ENCODE results near the gene RUNX3. TPM values are rescaled to one million over a fixed set of nuclear protein-coding genes. Genes with fewer than 3 reads are reported as not detected.
"Not testable (repeated sequence)": the region's sequence is repeated elsewhere in the genome, so short reads cannot be mapped to it uniquely, and the experiment has no call there.

Gene RUNX3
- 10.7 and 13.4 TPM in 2 replicates for total RNA-seq (2014; rRNA removed; shearing (Covaris generic))
- polyA plus RNA-seq (2015; cell fraction: cytosol; rRNA removed) = 115 and 128 TPM in 2 replicates
- polyA plus RNA-seq (2015; cell fraction: nucleus; rRNA removed) = 31.2 and 34.5 TPM in 2 replicates

DNA sequence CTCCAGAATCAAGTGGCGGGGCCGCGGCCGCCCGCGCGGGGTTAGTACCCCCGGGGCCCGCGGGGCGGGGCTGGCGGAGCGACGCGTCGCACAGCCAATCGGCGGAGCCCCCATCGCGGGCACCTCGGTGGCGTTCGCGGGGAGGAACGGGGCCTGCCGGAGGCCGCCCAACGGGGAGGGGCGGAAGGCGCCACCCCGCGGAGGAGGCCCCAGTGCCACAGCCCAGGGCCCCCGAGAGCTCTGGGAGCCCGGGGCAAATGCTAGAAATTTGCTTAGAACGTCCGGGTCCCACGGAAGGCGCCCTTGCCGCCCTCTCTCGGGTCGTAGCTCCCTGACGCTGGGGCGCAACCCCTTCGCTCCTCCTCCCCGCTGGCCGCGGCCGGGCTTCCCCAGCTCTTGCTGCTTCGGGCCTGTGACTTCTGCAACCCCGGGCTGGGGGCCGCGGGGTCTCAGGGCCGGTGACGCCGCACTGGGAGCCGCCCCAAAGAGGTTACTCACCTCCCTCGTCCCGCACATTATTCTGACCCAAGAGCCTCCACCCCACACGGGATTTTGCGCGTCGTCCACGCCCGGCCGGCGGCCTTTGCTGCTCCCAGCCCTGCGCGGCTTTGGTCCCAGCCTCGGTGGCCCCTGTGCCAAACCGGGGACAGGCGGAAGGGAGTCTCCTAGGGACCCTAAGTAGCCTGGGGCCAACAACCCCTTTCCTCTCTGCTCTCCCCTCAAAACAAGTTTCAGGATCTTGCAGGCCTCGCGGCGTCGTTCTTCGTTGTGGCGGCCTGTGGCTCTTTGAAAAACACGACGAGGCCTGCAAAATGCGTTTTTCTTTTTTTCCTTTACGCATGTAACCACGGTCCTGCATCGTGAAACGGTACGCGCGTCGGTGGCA is at the start of gene RUNX3:
RUNX3 (minus strand) TSS at position 17 of the 886 bp plus-strand sequence. CDS start 408 bp downstream, outside the sequence.
- in situ Hi-C loops (cut with HindIII; ENCODE audit: low pct_unique_long_range_greater_than_20kb, low sequenced_read_pairs) = no loop called here

DNA sequence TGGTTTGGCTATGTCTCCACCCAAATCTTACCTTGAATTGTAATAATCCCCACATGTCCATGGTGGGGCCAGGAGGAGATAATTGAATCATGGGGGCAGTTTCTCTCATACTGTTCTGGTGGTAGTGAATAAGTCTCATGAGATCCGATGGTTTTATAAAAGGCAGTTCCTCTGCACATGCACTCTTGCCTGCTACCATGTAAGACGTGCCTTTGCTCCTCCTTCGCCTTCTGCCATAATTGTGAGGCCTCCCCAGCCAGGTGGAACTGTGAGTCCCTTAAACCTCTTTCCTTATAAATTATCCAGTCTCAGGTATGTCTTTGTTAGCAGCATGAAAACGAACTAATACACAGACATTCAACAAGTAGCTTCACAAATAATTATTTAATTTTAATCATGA is 49.2 kb upstream of the RUNX3 start:
- DNase-seq (ENCODE audit: low read depth, low spot score); in situ Hi-C loops (cut with HindIII; ENCODE audit: low pct_unique_long_range_greater_than_20kb, low sequenced_read_pairs): not testable (repeated sequence)

More for the DNA sequence above, at the start of gene RUNX3:
- DNase-seq (ENCODE audit: low read depth, low spot score) = peak; percentile 78

DNA sequence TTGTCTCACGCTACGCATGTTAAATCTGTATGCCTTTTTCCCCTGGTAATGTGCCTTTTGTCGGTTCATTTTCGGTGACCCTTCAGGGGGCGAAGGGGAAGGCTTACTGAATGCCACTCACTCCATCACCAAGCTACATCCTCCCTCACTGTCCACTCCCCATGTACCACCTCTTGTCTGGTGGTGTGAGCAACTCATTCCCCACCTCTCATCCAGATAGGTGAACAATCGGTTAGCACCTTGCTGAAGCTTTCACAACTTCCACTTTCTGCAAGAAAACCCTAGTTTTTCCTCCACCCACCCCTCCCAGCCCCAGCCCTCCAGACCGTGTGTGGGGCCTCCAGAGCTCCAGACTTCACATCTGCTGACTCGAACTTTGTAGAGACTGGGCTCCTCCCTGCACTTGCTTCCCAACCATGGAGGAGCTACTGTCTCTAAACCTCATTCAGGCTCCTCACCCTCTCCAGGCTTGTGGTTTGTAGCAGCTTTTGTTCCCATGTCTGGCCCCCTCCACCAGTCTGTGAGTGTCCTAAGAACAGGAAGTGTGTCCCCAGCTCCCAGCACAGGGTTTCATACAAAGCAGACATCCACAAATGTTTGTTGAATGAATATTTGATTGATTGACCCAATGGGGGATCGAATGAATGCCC is 48.4 kb upstream of the RUNX3 start:
- no peak for DNase-seq (ENCODE audit: low read depth, low spot score)
- in situ Hi-C loops (cut with HindIII; ENCODE audit: low pct_unique_long_range_greater_than_20kb, low sequenced_read_pairs) = no loop called here

DNA sequence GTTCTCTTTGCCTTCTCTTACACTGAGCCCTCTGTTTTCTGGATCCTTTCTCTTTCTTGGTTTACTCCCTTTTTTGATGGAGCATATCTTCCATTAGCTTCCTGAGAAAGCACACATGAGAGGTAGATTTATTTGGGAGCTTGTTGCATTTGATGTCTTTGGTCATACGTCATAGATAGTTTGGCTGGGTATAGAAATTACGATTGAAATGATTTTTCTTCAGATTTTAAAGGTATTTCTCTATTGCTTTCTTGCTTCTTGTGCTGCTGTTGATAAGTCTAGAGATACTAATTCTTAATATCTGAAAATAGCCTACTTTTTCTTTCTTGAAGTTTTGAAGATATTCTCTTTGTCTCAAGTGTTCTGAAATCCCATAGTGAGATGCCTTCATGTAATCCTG is 45.3 kb upstream of the RUNX3 start:
- in situ Hi-C loops (cut with HindIII; ENCODE audit: low pct_unique_long_range_greater_than_20kb, low sequenced_read_pairs) = no loop called here
- DNase-seq (ENCODE audit: low read depth, low spot score) = no peak

DNA sequence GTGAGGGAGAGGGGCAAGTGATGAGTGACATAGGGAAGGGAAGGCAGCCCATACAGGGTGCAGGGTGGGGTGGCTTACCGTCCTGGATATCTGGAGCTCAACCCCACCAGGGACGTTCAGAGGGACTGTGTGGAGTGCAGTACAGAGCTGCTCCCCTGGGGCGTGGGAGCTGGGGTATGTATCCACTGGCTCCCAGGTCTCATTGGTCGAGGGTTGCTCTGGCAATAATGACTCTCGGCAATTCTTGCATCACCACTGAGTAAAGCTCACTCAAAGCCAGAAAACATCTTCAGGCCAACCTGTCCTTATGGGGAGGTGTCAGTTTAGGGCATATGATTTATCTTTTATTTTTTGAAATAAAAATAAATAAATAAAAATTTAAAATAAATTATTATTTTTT is 43.2 kb upstream of the RUNX3 start:
- no peak for DNase-seq (ENCODE audit: low read depth, low spot score)
- in situ Hi-C loops (cut with HindIII; ENCODE audit: low pct_unique_long_range_greater_than_20kb, low sequenced_read_pairs) = no loop called here

DNA sequence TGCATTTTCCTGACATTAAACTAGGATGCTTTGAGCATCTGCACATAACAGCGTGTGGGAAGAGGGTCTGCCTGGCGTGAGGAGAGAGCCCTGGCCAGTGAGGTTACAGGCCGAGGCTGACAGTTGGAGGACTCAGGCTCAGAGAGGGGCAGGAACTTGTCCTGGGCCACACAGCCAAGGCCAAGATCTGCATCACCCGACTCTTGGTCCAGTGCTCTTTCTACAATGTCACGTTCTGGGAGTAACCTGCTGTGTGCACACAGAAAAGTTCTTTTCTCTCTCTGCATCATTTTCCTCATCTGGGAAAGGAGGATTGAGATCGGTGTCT is 42.8 kb upstream of the RUNX3 start:
- in situ Hi-C loops (cut with HindIII; ENCODE audit: low pct_unique_long_range_greater_than_20kb, low sequenced_read_pairs) = no loop called here
- no peak for DNase-seq (ENCODE audit: low read depth, low spot score)

DNA sequence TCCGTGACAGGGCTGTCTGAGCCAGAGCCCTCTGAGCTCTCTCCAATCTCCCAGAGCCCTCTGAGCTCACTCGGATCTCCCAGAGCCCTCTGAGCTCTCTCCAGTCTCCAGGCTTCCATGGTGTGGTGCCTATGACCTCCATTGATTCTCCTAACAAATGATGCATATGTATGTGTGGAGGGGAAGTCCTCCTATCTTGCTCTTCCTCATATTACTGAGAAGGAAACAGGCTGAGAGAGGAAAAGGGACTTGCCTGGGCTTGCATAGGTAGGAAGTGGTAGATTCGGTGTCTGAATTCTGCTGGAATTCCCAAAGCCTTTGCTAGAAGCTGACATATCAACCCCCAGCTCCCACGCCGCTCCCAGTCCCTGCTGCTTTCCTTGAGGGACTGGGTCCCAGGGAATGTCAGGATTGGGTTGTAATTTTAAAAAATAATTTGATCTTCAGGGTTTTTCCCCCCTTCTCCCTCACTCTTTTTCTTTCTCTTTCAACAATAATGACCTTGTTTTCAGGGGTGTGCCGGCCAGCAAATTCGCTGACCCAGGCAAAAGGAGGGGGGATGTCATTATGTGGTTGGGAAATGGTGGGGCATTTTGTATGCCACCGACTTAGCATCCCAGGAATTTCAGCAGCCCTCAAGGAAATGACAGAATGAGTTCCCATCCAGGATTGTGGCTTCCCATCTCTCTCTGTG is 42.3 kb upstream of the RUNX3 start:
- in situ Hi-C loops (cut with HindIII; ENCODE audit: low pct_unique_long_range_greater_than_20kb, low sequenced_read_pairs) = no loop called here
- no peak for DNase-seq (ENCODE audit: low read depth, low spot score)

DNA sequence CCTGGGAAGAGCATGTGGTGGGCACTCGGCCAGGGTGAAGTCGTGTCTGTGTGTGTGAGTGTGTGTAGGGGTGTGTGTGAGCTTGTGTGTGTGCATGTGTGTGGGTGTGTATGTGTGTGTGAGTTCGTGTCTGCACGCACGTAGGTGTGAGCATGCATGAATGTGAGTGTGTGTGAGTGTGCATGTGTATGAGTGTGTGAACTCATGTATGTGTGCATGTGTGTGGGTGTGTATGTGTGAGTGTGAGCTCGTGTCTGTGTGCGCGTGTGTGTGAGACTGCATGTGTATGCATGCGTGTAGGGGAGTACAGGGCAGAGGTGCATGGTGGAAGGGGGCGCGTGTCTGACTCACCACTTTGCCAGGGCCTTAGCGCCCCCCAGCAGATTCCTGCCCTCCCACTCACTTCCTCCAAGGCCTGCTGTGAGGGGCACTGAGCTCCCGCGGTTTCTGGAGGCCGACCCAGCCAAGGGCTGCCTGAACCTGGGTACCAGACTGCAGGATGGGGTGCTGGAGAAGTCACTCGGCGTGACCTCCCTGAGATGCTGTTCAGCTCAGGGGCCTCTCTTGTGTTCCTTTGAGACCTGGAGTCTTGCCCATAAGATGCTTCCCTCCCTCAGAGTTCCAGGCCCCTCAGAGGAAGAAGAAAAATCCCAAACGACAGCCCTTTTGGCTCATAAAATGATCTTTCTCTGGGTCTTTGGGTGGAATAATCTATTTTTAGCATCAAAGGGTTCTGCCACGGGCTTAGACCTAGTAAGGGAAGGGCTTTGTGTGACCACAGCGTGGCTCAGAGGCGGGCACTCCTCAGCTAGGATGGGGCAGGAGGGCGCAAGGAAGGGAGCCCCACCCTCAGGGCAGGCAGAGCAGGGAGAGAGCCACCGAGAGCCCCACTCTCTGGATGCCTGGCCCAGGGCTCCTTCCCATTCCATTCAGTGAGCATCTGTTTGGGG is 41.1 kb upstream of the RUNX3 start:
- in situ Hi-C loops (cut with HindIII; ENCODE audit: low pct_unique_long_range_greater_than_20kb, low sequenced_read_pairs) = no loop called here
- DNase-seq (ENCODE audit: low read depth, low spot score) = no peak

DNA sequence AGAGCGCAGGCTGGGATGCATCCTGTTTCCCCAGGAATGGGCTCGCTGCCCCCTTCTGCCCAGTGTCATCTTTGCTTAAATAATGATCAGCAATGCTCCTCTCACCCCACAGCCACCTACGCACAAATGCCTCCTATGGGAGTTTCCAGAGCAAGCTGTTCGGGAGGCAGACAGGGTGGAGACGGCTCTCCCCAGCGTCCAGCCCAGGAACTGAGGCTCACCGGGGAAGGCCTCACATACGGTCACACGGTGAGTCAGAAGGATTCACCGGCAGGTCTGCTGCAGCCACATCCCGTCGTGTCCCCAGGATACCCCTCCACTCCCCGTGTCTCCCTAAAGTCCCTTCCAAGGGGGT is 40.3 kb upstream of the RUNX3 start:
- DNase-seq (ENCODE audit: low read depth, low spot score) = no peak
- in situ Hi-C loops (cut with HindIII; ENCODE audit: low pct_unique_long_range_greater_than_20kb, low sequenced_read_pairs) = no loop called here

DNA sequence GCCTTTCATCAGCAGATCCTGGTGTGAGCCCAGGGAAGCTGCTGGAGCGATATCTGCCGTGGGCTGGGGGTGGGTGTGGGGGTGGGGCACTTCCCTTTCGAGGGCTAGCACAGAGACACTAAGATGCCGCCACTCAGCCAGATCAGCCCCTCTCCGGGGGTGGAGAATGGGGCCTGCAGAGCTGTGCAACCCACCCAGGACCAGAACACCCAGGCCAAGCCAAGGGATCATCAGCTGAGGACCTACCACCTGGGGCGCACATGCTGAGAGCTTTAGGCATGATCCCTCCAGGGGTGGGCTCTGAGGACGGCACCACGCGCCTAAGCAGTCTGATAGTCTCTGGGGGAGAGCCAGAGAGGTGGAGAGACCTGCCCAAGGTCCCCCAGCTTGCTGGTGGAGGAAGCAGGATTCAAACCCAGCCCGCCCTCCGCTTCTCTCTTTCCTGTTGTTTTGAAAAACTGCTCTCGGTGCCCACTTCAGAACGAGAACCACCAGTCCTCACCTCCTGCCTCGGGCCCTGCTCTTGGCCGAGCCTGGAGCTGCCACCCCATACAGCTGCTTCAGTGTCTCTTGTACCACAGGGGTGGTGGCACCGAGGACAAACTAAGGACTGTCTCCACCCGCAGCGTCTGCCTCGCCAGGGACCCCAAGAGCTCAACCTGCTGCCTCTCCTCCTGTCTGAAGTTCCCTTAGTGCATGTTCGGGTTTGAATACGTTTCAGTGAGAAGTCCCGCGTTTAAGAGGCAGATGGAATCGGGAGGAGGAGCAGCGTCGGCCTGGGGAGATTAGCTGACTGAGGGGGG is 39.7 kb upstream of the RUNX3 start:
- no peak for DNase-seq (ENCODE audit: low read depth, low spot score)
- in situ Hi-C loops (cut with HindIII; ENCODE audit: low pct_unique_long_range_greater_than_20kb, low sequenced_read_pairs) = no loop called here

DNA sequence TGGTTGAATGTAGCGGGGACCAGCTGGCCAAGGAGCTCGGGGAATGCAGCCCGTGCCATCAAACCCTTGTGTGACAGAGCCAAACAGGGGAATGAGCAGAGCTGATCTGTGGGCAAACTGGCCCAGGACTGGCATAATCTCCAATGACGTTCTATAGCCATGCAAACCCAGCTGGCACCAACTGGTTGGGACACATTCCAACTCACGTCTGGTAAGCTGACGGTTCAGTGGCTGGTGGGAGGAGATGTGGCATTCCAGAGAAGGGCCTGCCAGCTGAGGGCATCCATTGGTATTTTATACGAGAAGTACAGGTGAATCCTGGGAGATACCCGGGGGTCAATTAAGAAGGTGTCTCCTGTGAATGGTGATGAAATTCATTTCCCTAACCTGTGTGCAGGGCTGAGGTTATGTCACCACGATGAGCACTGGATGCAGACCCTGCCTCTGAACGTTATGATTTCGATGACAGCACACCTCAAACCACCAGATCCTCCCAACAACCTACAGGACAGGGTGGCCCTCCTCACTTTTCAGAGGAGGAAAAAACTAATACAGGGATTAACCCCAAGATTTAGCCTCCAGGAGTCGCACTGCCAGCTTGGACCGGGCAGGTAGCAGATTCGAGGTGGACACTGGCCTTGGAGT is 39.0 kb upstream of the RUNX3 start:
- no peak for DNase-seq (ENCODE audit: low read depth, low spot score)
- in situ Hi-C loops (cut with HindIII; ENCODE audit: low pct_unique_long_range_greater_than_20kb, low sequenced_read_pairs) = no loop called here

DNA sequence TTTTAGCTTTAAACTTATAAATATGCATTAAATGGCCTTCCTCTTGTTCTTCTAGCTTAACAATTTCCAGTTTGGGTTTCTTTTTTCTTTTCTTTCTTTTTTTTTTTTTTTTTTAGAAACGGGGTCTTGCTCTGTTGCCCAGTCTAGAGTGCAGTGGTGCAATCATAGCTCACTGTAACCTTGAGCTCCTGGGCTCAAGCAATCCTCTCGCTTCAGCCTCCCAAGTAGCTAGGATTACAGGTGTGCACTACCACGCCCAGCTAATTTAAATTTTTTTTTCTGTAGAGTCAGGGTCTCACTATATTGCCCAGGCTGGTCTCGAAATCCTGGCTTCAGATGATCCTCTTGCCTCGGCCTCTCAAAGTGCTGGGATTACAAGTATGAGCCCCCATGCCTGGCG is 37.9 kb upstream of the RUNX3 start:
- in situ Hi-C loops (cut with HindIII; ENCODE audit: low pct_unique_long_range_greater_than_20kb, low sequenced_read_pairs) = no loop called here

DNA sequence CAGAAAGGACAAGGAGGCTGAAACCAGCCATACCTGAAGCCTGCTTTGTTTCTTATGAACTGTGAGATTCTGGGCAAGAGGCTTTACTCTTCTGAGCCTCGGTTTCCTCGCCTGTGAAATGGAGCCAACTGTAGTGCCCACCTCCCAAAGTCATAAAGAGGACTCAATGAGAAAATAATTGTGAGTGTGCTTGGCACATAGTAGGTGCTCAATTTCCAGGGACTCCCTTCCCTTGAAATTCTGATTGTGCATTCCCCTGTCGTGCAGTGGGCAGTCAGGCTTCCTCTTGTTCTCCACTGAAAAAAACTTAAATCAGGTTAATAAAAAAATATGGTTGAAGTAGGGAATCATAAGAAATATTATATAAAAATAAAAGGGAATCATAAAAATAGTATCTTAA is 37.5 kb upstream of the RUNX3 start:
- in situ Hi-C loops (cut with HindIII; ENCODE audit: low pct_unique_long_range_greater_than_20kb, low sequenced_read_pairs) = no loop called here
- DNase-seq (ENCODE audit: low read depth, low spot score) = no peak

More for the DNA sequence above, 37.9 kb upstream of the RUNX3 start:
- no peak for DNase-seq (ENCODE audit: low read depth, low spot score)

DNA sequence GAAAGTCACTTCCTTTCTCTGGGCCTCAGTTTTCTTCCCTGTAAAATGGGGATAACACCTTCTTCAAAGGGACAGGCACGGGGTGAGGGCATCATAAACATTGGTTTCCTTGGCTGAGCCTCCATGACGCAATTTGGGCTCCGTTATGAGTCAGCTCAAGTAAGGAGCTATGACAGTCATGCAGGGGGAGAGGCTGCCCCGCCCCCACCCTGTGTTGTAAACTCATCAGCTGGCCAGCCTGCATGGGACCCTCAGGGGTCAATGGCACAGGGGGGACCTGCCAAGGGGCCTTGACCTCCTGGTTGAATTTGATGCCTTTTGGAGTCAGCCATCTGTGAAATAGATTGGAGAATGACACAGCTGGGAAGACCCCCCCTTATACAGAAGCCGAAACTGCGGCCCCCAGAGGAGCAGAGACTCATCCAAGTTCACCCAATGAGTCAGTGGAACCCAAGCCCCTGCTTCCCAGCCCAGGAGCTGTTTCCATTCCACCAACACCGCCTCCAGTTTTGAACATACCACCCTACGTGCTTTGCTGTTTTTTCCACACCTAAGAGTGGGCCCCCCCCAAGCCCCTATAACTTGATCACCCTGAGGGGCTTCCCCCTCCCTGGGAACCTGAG is 36.8 kb upstream of the RUNX3 start:
- peak; percentile 27 for DNase-seq (ENCODE audit: low read depth, low spot score)
- in situ Hi-C loops (cut with HindIII; ENCODE audit: low pct_unique_long_range_greater_than_20kb, low sequenced_read_pairs) = no loop called here

DNA sequence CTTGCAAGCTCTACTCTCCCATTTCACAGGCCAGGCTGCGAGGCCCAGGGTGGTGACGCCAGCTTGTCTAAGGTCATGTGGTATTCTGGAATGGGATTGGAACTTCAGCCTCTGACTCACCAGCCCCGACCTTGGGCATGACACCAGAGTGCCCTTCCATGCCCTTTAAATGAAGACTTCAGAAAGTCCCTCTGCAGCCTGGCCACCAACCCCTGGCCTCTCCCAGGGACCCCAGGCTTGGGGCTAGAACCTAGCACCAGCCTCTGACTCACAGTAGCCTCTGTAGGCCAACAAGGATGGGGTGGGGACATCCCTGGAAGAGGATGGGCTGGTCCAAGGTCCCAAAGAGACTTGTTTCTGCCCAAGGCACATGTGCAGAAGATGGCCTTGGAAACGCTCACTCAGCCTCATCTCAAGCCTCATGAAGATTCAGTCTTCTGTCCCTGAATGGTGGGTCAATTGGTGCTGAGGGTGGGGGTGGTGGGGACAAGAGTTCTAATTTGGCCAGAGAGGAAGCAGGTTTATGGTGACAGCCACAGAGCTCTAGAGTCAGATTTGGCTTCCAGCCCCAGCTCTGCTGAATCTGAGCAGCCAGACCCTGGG is 36.1 kb upstream of the RUNX3 start:
- no peak for DNase-seq (ENCODE audit: low read depth, low spot score)

DNA sequence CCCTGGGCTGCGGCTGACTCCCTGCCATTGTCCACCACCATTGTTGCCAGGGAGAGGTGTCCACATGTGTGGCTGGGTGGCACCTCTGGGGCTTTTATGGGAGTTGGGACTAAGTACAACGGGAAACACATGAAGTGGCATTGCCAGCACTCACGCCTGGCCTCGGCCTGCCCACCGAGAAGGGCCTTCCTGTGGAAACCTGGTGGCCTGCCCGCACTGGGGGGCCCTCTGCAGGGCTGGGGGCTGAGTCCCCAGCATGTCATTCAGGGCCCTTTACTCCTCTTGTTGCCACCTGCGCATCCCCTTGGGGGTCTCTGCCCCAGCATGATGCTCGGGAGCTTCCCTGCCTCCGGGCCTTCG is 35.5 kb upstream of the RUNX3 start:
- DNase-seq (ENCODE audit: low read depth, low spot score) = no peak
- in situ Hi-C loops (cut with HindIII; ENCODE audit: low pct_unique_long_range_greater_than_20kb, low sequenced_read_pairs) = no loop called here

More for the DNA sequence above, 36.1 kb upstream of the RUNX3 start:
- in situ Hi-C loops (cut with HindIII; ENCODE audit: low pct_unique_long_range_greater_than_20kb, low sequenced_read_pairs) = no loop called here

Measured in SK-MEL-5 (cell line).